HepG2 (cell line): ENCODE data around the gene BACH2. TPM values are rescaled to one million over a fixed set of nuclear protein-coding genes. Genes with fewer than 3 reads are reported as not detected.

Experiments
- ATAC-seq: fragments of 200-7000 bp; cut with Tn5 transposase; 3 replicates; pipeline ENCODE4 v1.9.1; 2020; ENCODE audit warnings: mild to moderate bottlenecking, moderate library complexity
- BruUV-seq: library from RNA; stranded (reverse); fragments of 400-500 nt; replicated peaks from 2 replicates; lab custom pipeline; 2021; lab: Mats Ljungman, UMichigan
- CTCF ChIA-PET: fragments of 300-600 bp; formaldehyde crosslinking; extraction: SDS; loops from one replicate; lab custom pipeline; 2021; ENCODE audit warnings: low total read pairs, inconsistent platforms, low intra/inter-chr PET ratio; lab: Yijun Ruan, JAX
- POLR2A ChIA-PET: fragments of 350-600 bp; sonication (Branson Sonifier 250); formaldehyde crosslinking; loops from one replicate; lab custom pipeline; 2020; ENCODE audit warnings: antibody characterized with exemption, inconsistent platforms; lab: Yijun Ruan, JAX
- DNase-seq: peaks from one replicate; pipeline ENCODE4 v3.0.0-alpha.2; 2015; ENCODE audit warnings: low spot score
- FAIRE-seq: peaks from 3 replicates; lab custom pipeline; 2011; peaks lifted over from hg19 to GRCh38; lab: Jason Lieb, UNC
- H2AFZ ChIP-seq: one replicate; pipeline ENCODE4 v1.6.1; 2011; ENCODE audit warnings: low read length, inconsistent platforms
- H3K27ac ChIP-seq: fragments of 300-600 bp; 3 replicates; pipeline ENCODE4 v1.8.0; 2011; ENCODE audit warnings: mixed run types, mild to moderate bottlenecking, mixed read lengths, low read length, inconsistent platforms; ENCODE audit not compliant: insufficient read depth; ENCODE audit errors: extremely low read length
- H3K27me3 ChIP-seq, 2 experiments: fragments of 200-600 bp in 1 of 2; 2 replicates in 1 of 2; 3 replicates in 1 of 2; pipeline versions ENCODE4 v1.6.0 to v1.8.0; 2011; ENCODE audit warnings: low read length in 2 of 2, mild to moderate bottlenecking in 2 of 2, moderate library complexity in 2 of 2, inconsistent platforms in 1 of 2; ENCODE audit not compliant: insufficient read depth in 2 of 2, control insufficient read depth in 1 of 2
- H3K36me3 ChIP-seq, 2 experiments: fragments of 200-600 bp in 1 of 2; replicated peaks in 1 of 2; 2 replicates in 1 of 2; 3 replicates in 1 of 2; pipeline versions ENCODE4 v1.5.1 to v1.8.0; 2011; ENCODE audit warnings: low read length in 2 of 2, inconsistent platforms in 1 of 2; ENCODE audit not compliant: insufficient read depth in 2 of 2, control insufficient read depth in 1 of 2
- H3K4me1 ChIP-seq: 2 replicates; pipeline ENCODE4 v1.5.1; 2012; ENCODE audit warnings: low read length, inconsistent platforms; ENCODE audit not compliant: insufficient read depth
- H3K4me2 ChIP-seq: 2 replicates; pipeline ENCODE4 v1.6.0; 2011; ENCODE audit warnings: low read depth, low read length, inconsistent platforms
- H3K4me3 ChIP-seq, 3 experiments: fragments of 200-600 bp in 1 of 3; sonication (generic), shearing (Covaris generic) in 1 of 3; replicated peaks in 1 of 3; 2 replicates each; pipeline ENCODE4 v1.5.1; 2011 to 2016; ENCODE audit warnings: low read length in 3 of 3, inconsistent platforms in 2 of 3, low read depth in 2 of 3, mild to moderate bottlenecking in 2 of 3, control low read depth in 1 of 3, mixed read lengths in 1 of 3; ENCODE audit not compliant: insufficient read depth in 1 of 3
- H3K79me2 ChIP-seq: one replicate; pipeline ENCODE4 v1.6.1; 2011; ENCODE audit warnings: low read length, inconsistent platforms; ENCODE audit not compliant: insufficient read depth
- H3K9ac ChIP-seq: 2 replicates; pipeline ENCODE4 v1.6.0; 2011; ENCODE audit warnings: mild to moderate bottlenecking, low read depth, low read length, inconsistent platforms; ENCODE audit not compliant: insufficient read depth
- H3K9me3 ChIP-seq: 2 replicates; pipeline ENCODE4 v1.5.1; 2012; ENCODE audit warnings: mild to moderate bottlenecking, low read length
- H4K20me1 ChIP-seq: 2 replicates; pipeline ENCODE4 v1.6.0; 2011; ENCODE audit warnings: inconsistent platforms, mild to moderate bottlenecking, low read length, moderate library complexity; ENCODE audit not compliant: insufficient read depth
- DPF2 ChIP-seq: sonication (generic); formaldehyde crosslinking; IDR thresholded peaks from 2 replicates; pipeline ENCODE4 v1.4.0; 2020; ENCODE audit warnings: mild to moderate bottlenecking, low read depth, missing genetic modification reagents, borderline replicate concordance
- JARID2 ChIP-seq: sonication (generic); formaldehyde crosslinking; IDR thresholded peaks from 2 replicates; pipeline ENCODE4 v1.8.1; 2023; ENCODE audit warnings: missing genetic modification reagents, inconsistent platforms; ENCODE audit not compliant: insufficient replicate concordance
- JUND ChIP-seq: sonication (generic); formaldehyde crosslinking; IDR thresholded peaks from 2 replicates; pipeline ENCODE4 v1.8.0; 2022; ENCODE audit warnings: mild to moderate bottlenecking, missing genetic modification reagents
- PRPF4 ChIP-seq: fragments of 200-400 bp; formaldehyde crosslinking; IDR thresholded peaks from 2 replicates; pipeline ENCODE4 v1.6.1; 2016; ENCODE audit warnings: low read length, low read depth; ENCODE audit not compliant: poor library complexity, severe bottlenecking
- THRA ChIP-seq: sonication (generic); formaldehyde crosslinking; IDR thresholded peaks from 2 replicates; pipeline ENCODE4 v1.4.0; 2020; ENCODE audit warnings: missing genetic modification reagents, borderline replicate concordance
- WGBS: methylation state at CpG from one replicate; pipeline ENCODE4 v1.1.6; 2017; ENCODE audit warnings: low lambda C conversion rate; 5-methylcytosine and 5-hydroxymethylcytosine counted together
- in situ Hi-C: cut with HindIII; loops from 2 replicates; pipeline ENCODE4 v1.10.0; 2017; ENCODE audit warnings: low pct_unique_long_range_greater_than_20kb; ENCODE audit not compliant: extremely low pct_ligation_motif_present
- intact Hi-C: fragments of 100-400 bp; cut with micrococcal nuclease; formaldehyde crosslinking; loops from one replicate; pipeline ENCODE4 v1.10.0; 2022; ENCODE audit not compliant: unreplicated experiment
- polyA plus RNA-seq, 8 experiments: library from polyadenylated mRNA; depleted of rRNA in 3 of 8; stranded (reverse) in 7 of 8; unstranded in 1 of 8; fragments of >200 nt; fragmentation: Illumina TruSeq in 4 of 8; extraction: Trizol in 4 of 8; gene quantifications; 2 replicates each; pipeline versions ENCODE4 v1.2.1 to v1.2.3, GENCODE V29; 2011 to 2016; ENCODE audit warnings: low read depth in 4 of 8, missing spikeins in 1 of 8, mixed read lengths in 1 of 8; ENCODE audit not compliant: insufficient read depth in 1 of 8
- total RNA-seq, 5 experiments: library from RNA; depleted of rRNA; stranded (reverse); fragments of >200 nt; fragmentation: Illumina TruSeq; extraction: Trizol; gene quantifications; 2 replicates each; pipeline ENCODE4 v1.2.3, GENCODE V29; 2016; ENCODE audit warnings: low read depth in 1 of 5
- TF ChIP-seq, protein P1 (sequence below): sonication (generic); formaldehyde crosslinking; IDR thresholded peaks from 2 replicates; pipeline ENCODE4 v1.9.0; 2022; ENCODE audit warnings: missing genetic modification reagents, mild to moderate bottlenecking, borderline replicate concordance
- TF ChIP-seq, protein P2 (sequence below): sonication (generic); formaldehyde crosslinking; IDR thresholded peaks from 2 replicates; pipeline ENCODE4 v1.4.0; 2020; ENCODE audit warnings: missing genetic modification reagents
- TF ChIP-seq, protein P3 (sequence below): sonication (generic); formaldehyde crosslinking; IDR thresholded peaks from 2 replicates; pipeline ENCODE4 v1.8.1; 2023; ENCODE audit warnings: mild to moderate bottlenecking, inconsistent platforms, moderate library complexity, missing genetic modification reagents, borderline replicate concordance
- TF ChIP-seq, protein P4 (sequence below): sonication (generic); formaldehyde crosslinking; IDR thresholded peaks from 2 replicates; pipeline ENCODE4 v1.4.0; 2020; ENCODE audit warnings: mild to moderate bottlenecking, missing genetic modification reagents

The BACH2 gene
- total and polyA plus RNA-seq, 2 of the 13 experiments (the other 11 are each of a cell fraction or from before 2014, with no cell fraction given), result 0.01 TPM; not detected in 1

DNA sequence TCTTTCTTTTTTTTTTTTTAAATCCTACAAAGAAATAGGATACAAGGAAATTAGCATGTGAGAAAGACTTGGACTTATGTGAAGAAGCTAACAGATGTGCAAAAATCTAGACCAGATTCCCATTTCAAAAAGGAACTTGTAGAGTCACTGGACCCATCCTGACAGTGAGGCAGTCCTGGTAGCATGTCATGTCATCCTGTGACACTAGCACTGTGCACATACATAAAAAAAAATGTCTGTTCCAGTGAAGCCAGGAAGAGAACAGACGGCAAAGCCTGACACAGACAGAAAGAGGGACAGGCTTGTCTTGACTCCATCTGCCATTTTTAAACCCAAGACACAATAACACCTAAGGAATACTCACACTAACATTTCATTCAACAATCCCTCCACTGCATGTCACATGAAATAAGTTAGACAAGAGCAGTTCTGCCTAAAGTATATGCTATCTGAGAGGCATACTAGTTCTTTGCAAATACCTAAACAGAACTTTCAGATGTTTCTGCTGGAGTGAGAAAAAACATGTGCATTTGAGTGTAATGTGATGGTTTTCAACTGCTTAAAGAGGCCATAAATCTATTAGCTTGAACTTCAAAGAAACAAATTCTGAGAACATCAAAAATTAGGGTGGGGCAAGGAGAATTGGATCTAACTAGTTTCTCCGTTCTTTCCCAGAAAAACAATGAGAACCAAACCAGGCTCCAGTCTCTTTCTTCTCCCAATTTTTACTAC is 159.6 kb downstream of the BACH2 start (continued):
- TF ChIP-seq, protein P1, sequence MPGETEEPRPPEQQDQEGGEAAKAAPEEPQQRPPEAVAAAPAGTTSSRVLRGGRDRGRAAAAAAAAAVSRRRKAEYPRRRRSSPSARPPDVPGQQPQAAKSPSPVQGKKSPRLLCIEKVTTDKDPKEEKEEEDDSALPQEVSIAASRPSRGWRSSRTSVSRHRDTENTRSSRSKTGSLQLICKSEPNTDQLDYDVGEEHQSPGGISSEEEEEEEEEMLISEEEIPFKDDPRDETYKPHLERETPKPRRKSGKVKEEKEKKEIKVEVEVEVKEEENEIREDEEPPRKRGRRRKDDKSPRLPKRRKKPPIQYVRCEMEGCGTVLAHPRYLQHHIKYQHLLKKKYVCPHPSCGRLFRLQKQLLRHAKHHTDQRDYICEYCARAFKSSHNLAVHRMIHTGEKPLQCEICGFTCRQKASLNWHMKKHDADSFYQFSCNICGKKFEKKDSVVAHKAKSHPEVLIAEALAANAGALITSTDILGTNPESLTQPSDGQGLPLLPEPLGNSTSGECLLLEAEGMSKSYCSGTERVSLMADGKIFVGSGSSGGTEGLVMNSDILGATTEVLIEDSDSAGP, result no peak

- in situ Hi-C loops, result no loop called here
- no peak overlapping the region for H3K4me3 ChIP-seq
- ChIA-PET POLR2A (no interaction called here), CTCF (no interaction called here)
- H4K20me1 ChIP-seq, result no peaks in the 10 kb centered on the region
- FAIRE-seq, result no peak
- BruUV-seq, result no TSS peak
- TF ChIP-seq JUND (CRISPR knock-in tag) (no peak), DPF2 (CRISPR knock-in tag) (no peak), PRPF4 (no peak), THRA (no peak), JARID2 (CRISPR knock-in tag) (no peak)
- TF ChIP-seq, protein P2, sequence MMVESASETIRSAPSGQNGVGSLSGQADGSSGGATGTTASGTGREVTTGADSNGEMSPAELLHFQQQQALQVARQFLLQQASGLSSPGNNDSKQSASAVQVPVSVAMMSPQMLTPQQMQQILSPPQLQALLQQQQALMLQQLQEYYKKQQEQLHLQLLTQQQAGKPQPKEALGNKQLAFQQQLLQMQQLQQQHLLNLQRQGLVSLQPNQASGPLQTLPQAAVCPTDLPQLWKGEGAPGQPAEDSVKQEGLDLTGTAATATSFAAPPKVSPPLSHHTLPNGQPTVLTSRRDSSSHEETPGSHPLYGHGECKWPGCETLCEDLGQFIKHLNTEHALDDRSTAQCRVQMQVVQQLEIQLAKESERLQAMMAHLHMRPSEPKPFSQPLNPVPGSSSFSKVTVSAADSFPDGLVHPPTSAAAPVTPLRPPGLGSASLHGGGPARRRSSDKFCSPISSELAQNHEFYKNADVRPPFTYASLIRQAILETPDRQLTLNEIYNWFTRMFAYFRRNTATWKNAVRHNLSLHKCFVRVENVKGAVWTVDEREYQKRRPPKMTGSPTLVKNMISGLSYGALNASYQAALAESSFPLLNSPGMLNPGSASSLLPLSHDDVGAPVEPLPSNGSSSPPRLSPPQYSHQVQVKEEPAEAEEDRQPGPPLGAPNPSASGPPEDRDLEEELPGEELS (CRISPR knock-in tag), result no peak
- TF ChIP-seq, protein P3, sequence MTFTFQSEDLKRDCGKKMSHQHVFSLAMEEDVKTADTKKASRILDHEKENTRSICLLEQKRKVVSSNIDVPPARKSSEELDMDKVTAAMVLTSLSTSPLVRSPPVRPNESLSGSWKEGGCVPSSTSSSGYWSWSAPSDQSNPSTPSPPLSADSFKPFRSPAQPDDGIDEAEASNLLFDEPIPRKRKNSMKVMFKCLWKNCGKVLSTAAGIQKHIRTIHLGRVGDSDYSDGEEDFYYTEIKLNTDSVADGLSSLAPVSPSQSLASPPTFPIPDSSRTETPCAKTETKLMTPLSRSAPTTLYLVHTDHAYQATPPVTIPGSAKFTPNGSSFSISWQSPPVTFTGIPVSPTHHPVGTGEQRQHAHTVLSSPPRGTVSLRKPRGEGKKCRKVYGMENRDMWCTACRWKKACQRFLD (CRISPR knock-in tag), result no peak
- TF ChIP-seq, protein P4, sequence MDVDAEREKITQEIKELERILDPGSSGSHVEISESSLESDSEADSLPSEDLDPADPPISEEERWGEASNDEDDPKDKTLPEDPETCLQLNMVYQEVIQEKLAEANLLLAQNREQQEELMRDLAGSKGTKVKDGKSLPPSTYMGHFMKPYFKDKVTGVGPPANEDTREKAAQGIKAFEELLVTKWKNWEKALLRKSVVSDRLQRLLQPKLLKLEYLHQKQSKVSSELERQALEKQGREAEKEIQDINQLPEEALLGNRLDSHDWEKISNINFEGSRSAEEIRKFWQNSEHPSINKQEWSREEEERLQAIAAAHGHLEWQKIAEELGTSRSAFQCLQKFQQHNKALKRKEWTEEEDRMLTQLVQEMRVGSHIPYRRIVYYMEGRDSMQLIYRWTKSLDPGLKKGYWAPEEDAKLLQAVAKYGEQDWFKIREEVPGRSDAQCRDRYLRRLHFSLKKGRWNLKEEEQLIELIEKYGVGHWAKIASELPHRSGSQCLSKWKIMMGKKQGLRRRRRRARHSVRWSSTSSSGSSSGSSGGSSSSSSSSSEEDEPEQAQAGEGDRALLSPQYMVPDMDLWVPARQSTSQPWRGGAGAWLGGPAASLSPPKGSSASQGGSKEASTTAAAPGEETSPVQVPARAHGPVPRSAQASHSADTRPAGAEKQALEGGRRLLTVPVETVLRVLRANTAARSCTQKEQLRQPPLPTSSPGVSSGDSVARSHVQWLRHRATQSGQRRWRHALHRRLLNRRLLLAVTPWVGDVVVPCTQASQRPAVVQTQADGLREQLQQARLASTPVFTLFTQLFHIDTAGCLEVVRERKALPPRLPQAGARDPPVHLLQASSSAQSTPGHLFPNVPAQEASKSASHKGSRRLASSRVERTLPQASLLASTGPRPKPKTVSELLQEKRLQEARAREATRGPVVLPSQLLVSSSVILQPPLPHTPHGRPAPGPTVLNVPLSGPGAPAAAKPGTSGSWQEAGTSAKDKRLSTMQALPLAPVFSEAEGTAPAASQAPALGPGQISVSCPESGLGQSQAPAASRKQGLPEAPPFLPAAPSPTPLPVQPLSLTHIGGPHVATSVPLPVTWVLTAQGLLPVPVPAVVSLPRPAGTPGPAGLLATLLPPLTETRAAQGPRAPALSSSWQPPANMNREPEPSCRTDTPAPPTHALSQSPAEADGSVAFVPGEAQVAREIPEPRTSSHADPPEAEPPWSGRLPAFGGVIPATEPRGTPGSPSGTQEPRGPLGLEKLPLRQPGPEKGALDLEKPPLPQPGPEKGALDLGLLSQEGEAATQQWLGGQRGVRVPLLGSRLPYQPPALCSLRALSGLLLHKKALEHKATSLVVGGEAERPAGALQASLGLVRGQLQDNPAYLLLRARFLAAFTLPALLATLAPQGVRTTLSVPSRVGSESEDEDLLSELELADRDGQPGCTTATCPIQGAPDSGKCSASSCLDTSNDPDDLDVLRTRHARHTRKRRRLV (CRISPR knock-in tag), result no peak
- no peak for ATAC-seq
- DNase-seq, result no peak
- no peaks in the 10 kb centered on the region for H3K4me1 ChIP-seq
- H3K9ac ChIP-seq, result no peak overlapping the region
- intact Hi-C loops, result no loop called here
- H2AFZ ChIP-seq, result no peak overlapping the region
- no peaks in the 10 kb centered on the region for H3K36me3 ChIP-seq
- H3K4me2 ChIP-seq, result no peak overlapping the region
- 12% methylated on average over 2 of the region's 2 CpGs for WGBS
- no peaks in the 10 kb centered on the region for H3K79me2 ChIP-seq
- H3K9me3 ChIP-seq, result no peaks in the 10 kb centered on the region
- H3K27ac ChIP-seq, result no peak overlapping the region
- no peaks in the 10 kb centered on the region; a peak in 1 of 5 replicates for H3K27me3 ChIP-seq
Measured at GRCh38 chr6:90136176-90136575, 160.5 kb downstream of the BACH2 start.
